H1 (cell line): ENCODE data around the gene RAMP3. TPM values are rescaled to one million over a fixed set of nuclear protein-coding genes. Genes with fewer than 3 reads are reported as not detected.

Experiments
- CTCF ChIA-PET: fragments of 300-600 bp; sonication (Branson Sonifier 250); formaldehyde crosslinking; loops from one replicate; lab custom pipeline; 2021; ENCODE audit not compliant: partially characterized antibody; lab: Charles Lee
- POLR2A ChIA-PET: fragments of 300-600 bp; sonication (Branson Sonifier 250); formaldehyde crosslinking; loops from one replicate; lab custom pipeline; 2021; ENCODE audit warnings: inconsistent platforms; ENCODE audit not compliant: partially characterized antibody; lab: Charles Lee
- DNase-seq, 2 experiments: peaks; one replicate each; pipeline versions ENCODE4 v3.0.0 to v3.0.0-alpha.2; 2010 to 2022; ENCODE audit warnings: low spot score in 2 of 2, low read depth in 1 of 2, mixed read lengths in 1 of 2
- FAIRE-seq: peaks from 2 replicates; lab custom pipeline; 2011; peaks lifted over from hg19 to GRCh38; lab: Jason Lieb, UNC
- H2AFZ ChIP-seq: 2 replicates; pipeline ENCODE4 v1.8.1; 2012; ENCODE audit warnings: low read length, inconsistent platforms
- H2AK5ac ChIP-seq: 2 replicates; pipeline ENCODE4 v1.6.1; 2013; ENCODE audit warnings: low read depth, low read length
- H2BK120ac ChIP-seq: replicated peaks from 2 replicates; pipeline ENCODE3; 2013; ENCODE audit warnings: low read depth, low read length, inconsistent platforms
- H2BK12ac ChIP-seq: 2 replicates; pipeline ENCODE4 v1.6.1; 2013; ENCODE audit warnings: low read depth, low read length
- H2BK15ac ChIP-seq: 2 replicates; pipeline ENCODE4 v1.6.1; 2013; ENCODE audit warnings: low read length
- H2BK20ac ChIP-seq: 2 replicates; pipeline ENCODE4 v1.6.1; 2013; ENCODE audit warnings: low read length
- H2BK5ac ChIP-seq: 2 replicates; pipeline ENCODE4 v1.6.1; 2013; ENCODE audit warnings: low read depth, low read length
- H3K14ac ChIP-seq: 2 replicates; pipeline ENCODE4 v1.6.1; 2013; ENCODE audit warnings: inconsistent platforms; ENCODE audit not compliant: insufficient read length
- H3K18ac ChIP-seq: 2 replicates; pipeline ENCODE4 v1.6.1; 2013; ENCODE audit warnings: low read length; ENCODE audit errors: extremely low read depth
- H3K23ac ChIP-seq: 2 replicates; pipeline ENCODE4 v1.6.1; 2013; ENCODE audit warnings: inconsistent platforms; ENCODE audit not compliant: insufficient read length
- H3K23me2 ChIP-seq: 2 replicates; pipeline ENCODE4 v1.6.1; 2013; ENCODE audit warnings: low read depth, low read length
- H3K27ac ChIP-seq: 2 replicates; pipeline ENCODE4 v1.6.1; 2011; ENCODE audit warnings: low read depth, low read length, inconsistent platforms
- H3K27me3 ChIP-seq, 4 experiments: replicated peaks in 1 of 4; 1 replicate in 1 of 4; 2 replicates in 3 of 4; pipeline versions ENCODE4 v1.6.1 to v1.8.1; 2011 to 2013; ENCODE audit warnings: low read length in 3 of 4, mild to moderate bottlenecking in 3 of 4, inconsistent platforms in 2 of 4, mixed read lengths in 2 of 4, moderate library complexity in 1 of 4; ENCODE audit not compliant: control insufficient read depth in 3 of 4, insufficient read depth in 3 of 4; ENCODE audit errors: extremely low read depth in 1 of 4
- H3K36me3 ChIP-seq, 4 experiments: 2 replicates each; pipeline versions ENCODE4 v1.6.1 to v1.8.1; 2011 to 2013; ENCODE audit warnings: mild to moderate bottlenecking in 4 of 4, low read length in 3 of 4, moderate library complexity in 2 of 4, control low read depth in 1 of 4, inconsistent platforms in 1 of 4; ENCODE audit not compliant: insufficient read depth in 4 of 4, control insufficient read depth in 2 of 4
- H3K4ac ChIP-seq: replicated peaks from 2 replicates; pipeline ENCODE3; 2013; ENCODE audit warnings: low read length, low read depth, mixed read lengths, inconsistent platforms; ENCODE audit not compliant: insufficient read length
- H3K4me1 ChIP-seq, 4 experiments: replicated peaks in 1 of 4; 1 replicate in 1 of 4; 2 replicates in 3 of 4; pipeline versions ENCODE4 v1.6.1 to v1.8.1; 2011 to 2013; ENCODE audit warnings: low read length in 3 of 4, inconsistent platforms in 2 of 4, mixed read lengths in 1 of 4; ENCODE audit not compliant: insufficient read depth in 4 of 4, control insufficient read depth in 3 of 4
- H3K4me2 ChIP-seq, 2 experiments: 2 replicates each; pipeline versions ENCODE4 v1.6.1 to v1.8.1; 2011 to 2013; ENCODE audit warnings: low read depth in 2 of 2, low read length in 2 of 2, control low read depth in 1 of 2, inconsistent platforms in 1 of 2, mild to moderate bottlenecking in 1 of 2; ENCODE audit not compliant: insufficient read depth in 1 of 2
- H3K4me3 ChIP-seq, 4 experiments: fragments of 200-600, 300-600 bp in 1 of 4; sonication (generic), shearing (Covaris generic), sonication (Bioruptor Twin) in 1 of 4; 2 replicates each; pipeline versions ENCODE4 v1.5.1 to v1.8.1; 2011 to 2016; ENCODE audit warnings: low read length in 4 of 4, low read depth in 3 of 4, control low read depth in 2 of 4, inconsistent platforms in 2 of 4, mild to moderate bottlenecking in 2 of 4, mixed read lengths in 1 of 4, moderate library complexity in 1 of 4; ENCODE audit not compliant: insufficient read depth in 2 of 4; ENCODE audit errors: extremely low read depth in 1 of 4
- H3K56ac ChIP-seq: replicated peaks from 2 replicates; pipeline ENCODE3; 2013; ENCODE audit warnings: low read depth, mild to moderate bottlenecking, mixed read lengths, low read length, inconsistent platforms; ENCODE audit not compliant: insufficient read length
- H3K79me1 ChIP-seq: 2 replicates; pipeline ENCODE4 v1.6.1; 2013; ENCODE audit warnings: low read depth, low read length, control low read depth
- H3K79me2 ChIP-seq, 2 experiments: 2 replicates each; pipeline versions ENCODE4 v1.6.1 to v1.8.1; 2012 to 2013; ENCODE audit warnings: low read length in 2 of 2, mild to moderate bottlenecking in 2 of 2, inconsistent platforms in 1 of 2; ENCODE audit not compliant: insufficient read depth in 2 of 2, control insufficient read depth in 1 of 2
- H3K9ac ChIP-seq, 4 experiments: replicated peaks in 1 of 4; 1 replicate in 1 of 4; 2 replicates in 3 of 4; pipeline versions ENCODE4 v1.6.1 to v1.8.1; 2011 to 2013; ENCODE audit warnings: low read depth in 3 of 4, low read length in 3 of 4, control low read depth in 2 of 4, mild to moderate bottlenecking in 2 of 4, moderate library complexity in 2 of 4, inconsistent platforms in 1 of 4; ENCODE audit errors: extremely low read depth in 1 of 4
- H3K9me3 ChIP-seq, 2 experiments: 2 replicates each; pipeline versions ENCODE4 v1.6.1 to v1.8.1; 2012 to 2013; ENCODE audit warnings: mild to moderate bottlenecking in 2 of 2, moderate library complexity in 2 of 2, control low read depth in 1 of 2, inconsistent platforms in 1 of 2, low read depth in 1 of 2, low read length in 1 of 2, mixed read lengths in 1 of 2; ENCODE audit not compliant: insufficient read depth in 2 of 2
- H4K20me1 ChIP-seq, 2 experiments: replicated peaks in 1 of 2; 2 replicates each; pipeline versions ENCODE3 to v1.8.1; 2011 to 2013; ENCODE audit warnings: inconsistent platforms in 2 of 2, low read length in 2 of 2, mild to moderate bottlenecking in 1 of 2; ENCODE audit not compliant: insufficient read depth in 2 of 2, control insufficient read depth in 1 of 2
- H4K5ac ChIP-seq: 2 replicates; pipeline ENCODE4 v1.6.1; 2013; ENCODE audit warnings: low read length, low read depth, mixed read lengths, inconsistent platforms; ENCODE audit not compliant: insufficient read length
- H4K8ac ChIP-seq: 2 replicates; pipeline ENCODE4 v1.8.0; 2013; ENCODE audit warnings: mild to moderate bottlenecking, moderate library complexity, low read length, inconsistent platforms; ENCODE audit not compliant: insufficient read depth; ENCODE audit errors: extremely low read depth
- H4K91ac ChIP-seq: replicated peaks from 2 replicates; pipeline ENCODE3; 2013; ENCODE audit warnings: low read length, mixed read lengths, inconsistent platforms; ENCODE audit not compliant: insufficient read length
- EZH2 ChIP-seq: fragments of 200-600 bp; sonication (generic); IDR thresholded peaks from 2 replicates; pipeline ENCODE4 v1.7.1; 2012; ENCODE audit warnings: low read depth, mild to moderate bottlenecking, moderate library complexity, low read length, inconsistent platforms; ENCODE audit not compliant: severe bottlenecking
- KDM4A ChIP-seq: IDR thresholded peaks from one replicate; pipeline ENCODE4 v1.7.1; 2012; ENCODE audit warnings: low read depth, mild to moderate bottlenecking, moderate library complexity, low read length, inconsistent platforms; ENCODE audit not compliant: severe bottlenecking
- polyA plus RNA-seq, 7 experiments: library from polyadenylated mRNA; depleted of rRNA in 3 of 7; stranded (reverse) in 5 of 7; unstranded in 2 of 7; fragments of >200 nt in 5 of 7; fragments of 200-250 nt in 2 of 7; gene quantifications; 1 replicate in 5 of 7; 2 replicates in 1 of 7; 4 replicates in 1 of 7; pipeline versions ENCODE4 v1.2.1 to v1.2.3, GENCODE V29; 2011 to 2013; ENCODE audit warnings: missing spikeins in 2 of 7, mixed read lengths in 2 of 7
- total RNA-seq: library from RNA; stranded (reverse); fragmentation: NEBNext Ultra II Directional; extraction: Animal tissue kit (Norgen Biotek cat#: 25700); gene quantifications from 2 replicates; pipeline ENCODE4 v1.2.1, GENCODE V29; 2021

RAMP3 gene
- total and polyA plus RNA-seq, 2 of the 8 experiments (the other 6 are each of a cell fraction or from before 2014, with no cell fraction given), result 0.88 to 0.98 TPM

DNA sequence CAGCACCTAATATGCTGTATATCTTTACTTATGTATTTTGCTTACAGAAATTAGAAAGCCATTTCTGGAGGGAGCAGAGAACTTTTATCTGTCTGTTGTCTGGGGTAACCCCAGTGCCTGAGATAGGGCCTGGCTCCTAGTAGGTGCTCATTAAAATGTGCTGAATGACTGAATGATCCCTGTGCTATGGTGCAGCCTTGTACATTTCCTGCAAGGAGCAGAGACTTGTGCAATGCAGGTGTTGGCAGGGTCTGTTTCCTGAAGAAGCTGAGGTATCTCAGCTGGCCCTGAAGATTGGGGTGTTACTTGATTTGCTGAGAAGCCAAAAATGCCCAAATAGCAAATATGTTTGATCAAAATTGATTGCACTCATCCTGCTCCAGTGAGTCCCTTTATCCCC, 65.5 kb downstream of the RAMP3 start:
- H3K79me1 ChIP-seq, result no peaks in the 10 kb centered on the region
- no peaks in the 10 kb centered on the region for H3K9me3 ChIP-seq
- peak in 1 of 2 experiments; percentile 30 for DNase-seq
- H2AK5ac ChIP-seq, result no peak overlapping the region
- H3K36me3 ChIP-seq, result no peaks in the 10 kb centered on the region
- no peak overlapping the region for H4K5ac ChIP-seq
- no peak for FAIRE-seq
- H3K56ac ChIP-seq, result no peak overlapping the region
- H2BK5ac ChIP-seq, result no peak overlapping the region
- TF ChIP-seq KDM4A (no peak), EZH2 (no peak)
- no peaks in the 10 kb centered on the region; a peak in 1 of 7 replicates for H3K4me1 ChIP-seq
- no peak overlapping the region for H2BK15ac ChIP-seq
- peaks cover 0 to 3% of the 10 kb centered on the region in 2 experiments for H4K20me1 ChIP-seq
- H2BK12ac ChIP-seq, result no peak overlapping the region
- no peak overlapping the region for H4K8ac ChIP-seq
- no peak overlapping the region for H2BK120ac ChIP-seq
- H4K91ac ChIP-seq, result no peak overlapping the region
- no peaks in the 10 kb centered on the region for H3K27me3 ChIP-seq
- H3K4me2 ChIP-seq, result no peak overlapping the region
- ChIA-PET CTCF (interaction anchor here (1.2 to 3.0 kb wide), 2 partner anchors 14 to 36 kb away, joined by 6 to 14 read pairs; no protein-coding TSS in a partner anchor), POLR2A (no interaction called here)
- no peak overlapping the region for H3K4me3 ChIP-seq
- H3K23ac ChIP-seq, result no peak overlapping the region
- H3K14ac ChIP-seq, result no peak overlapping the region
- H3K27ac ChIP-seq, result no peak overlapping the region
- H3K18ac ChIP-seq, result no peak overlapping the region
- H2BK20ac ChIP-seq, result no peak overlapping the region
- no peaks in the 10 kb centered on the region for H3K79me2 ChIP-seq
- H3K23me2 ChIP-seq, result no peaks in the 10 kb centered on the region
- no peak overlapping the region for H2AFZ ChIP-seq
- H3K4ac ChIP-seq, result no peak overlapping the region
- H3K9ac ChIP-seq, result no peak overlapping the region
